Keratinocyte (primary cell): Measurements from ENCODE around the gene C8G. TPM values are rescaled to one million over a fixed set of nuclear protein-coding genes. Genes with fewer than 3 reads are reported as not detected.
A peak's percentile ranks its signal among the peaks of the same experiment; 100 is the strongest.

Experiments
- DNase-seq: peaks from one replicate; pipeline ENCODE4 v3.0.0-alpha.2; 2011; ENCODE audit warnings: low read depth, missing footprints, low spot score
- FAIRE-seq: peaks from 2 replicates; lab custom pipeline; 2011; peaks lifted over from hg19 to GRCh38; lab: Jason Lieb, UNC
- H2AFZ ChIP-seq: 2 replicates; pipeline ENCODE4 v1.6.0; 2012; ENCODE audit warnings: low read length, control low read depth, inconsistent platforms; ENCODE audit not compliant: control insufficient read depth
- H3K27ac ChIP-seq: 2 replicates; pipeline ENCODE4 v1.5.1; 2011; ENCODE audit warnings: low read length; ENCODE audit not compliant: control insufficient read depth, insufficient read depth
- H3K27me3 ChIP-seq: 3 replicates; pipeline ENCODE4 v1.6.0; 2011; ENCODE audit warnings: low read length; ENCODE audit not compliant: control insufficient read depth, insufficient read depth; ENCODE audit errors: extremely low read depth
- H3K36me3 ChIP-seq, 2 experiments: 2 replicates in 1 of 2; 3 replicates in 1 of 2; pipeline ENCODE4 v1.5.1; 2011; ENCODE audit warnings: low read length in 2 of 2, mild to moderate bottlenecking in 1 of 2; ENCODE audit not compliant: control insufficient read depth in 2 of 2, insufficient read depth in 2 of 2; ENCODE audit errors: extremely low read depth in 1 of 2
- H3K4me1 ChIP-seq: 3 replicates; pipeline ENCODE4 v1.5.1; 2011; ENCODE audit warnings: low read length; ENCODE audit not compliant: control insufficient read depth, insufficient read depth; ENCODE audit errors: extremely low read depth
- H3K4me2 ChIP-seq: 3 replicates; pipeline ENCODE4 v1.6.0; 2011; ENCODE audit warnings: low read depth, low read length; ENCODE audit not compliant: control insufficient read depth, insufficient read depth; ENCODE audit errors: extremely low read depth
- H3K4me3 ChIP-seq, 3 experiments: fragments of 200-600 bp in 1 of 3; sonication (generic) in 1 of 3; 2 replicates in 2 of 3; 3 replicates in 1 of 3; pipeline ENCODE4 v1.5.1; 2011 to 2016; ENCODE audit warnings: low read length in 3 of 3, mild to moderate bottlenecking in 3 of 3, control low read depth in 2 of 3, inconsistent platforms in 1 of 3, low read depth in 1 of 3, mixed read lengths in 1 of 3, mixed run types in 1 of 3, moderate library complexity in 1 of 3; ENCODE audit not compliant: control insufficient read depth in 2 of 3, insufficient read depth in 2 of 3; ENCODE audit errors: extremely low read depth in 1 of 3
- H3K79me2 ChIP-seq: 2 replicates; pipeline ENCODE4 v1.6.0; 2012; ENCODE audit warnings: low read length; ENCODE audit not compliant: control insufficient read depth, insufficient read depth
- H3K9ac ChIP-seq: 3 replicates; pipeline ENCODE4 v1.6.0; 2011; ENCODE audit warnings: low read length; ENCODE audit not compliant: control insufficient read depth, insufficient read depth; ENCODE audit errors: extremely low read depth
- H3K9me1 ChIP-seq: 3 replicates; pipeline ENCODE4 v1.6.0; 2011; ENCODE audit warnings: low read length; ENCODE audit not compliant: control insufficient read depth, insufficient read depth; ENCODE audit errors: extremely low read depth
- H3K9me3 ChIP-seq: 2 replicates; pipeline ENCODE4 v1.5.1; 2012; ENCODE audit warnings: low read depth, low read length; ENCODE audit not compliant: control insufficient read depth
- H4K20me1 ChIP-seq: 3 replicates; pipeline ENCODE4 v1.6.0; 2011; ENCODE audit warnings: low read length; ENCODE audit not compliant: control insufficient read depth, insufficient read depth; ENCODE audit errors: extremely low read depth
- EZH2 ChIP-seq: IDR thresholded peaks from one replicate; pipeline ENCODE4 v1.6.1; 2012; ENCODE audit warnings: inconsistent platforms, mild to moderate bottlenecking, low read length, moderate library complexity
- dilution Hi-C: fragments of 300-500 bp; cut with MboI; formaldehyde crosslinking; loops from one replicate; pipeline ENCODE4 v1.7.0; 2020; ENCODE audit warnings: low sequenced_read_pairs; ENCODE audit not compliant: extremely low pct_ligation_motif_present
- polyA plus RNA-seq, 5 experiments: library from polyadenylated mRNA; depleted of rRNA in 3 of 5; stranded (reverse) in 3 of 5; stranded (forward) in 1 of 5; unstranded in 1 of 5; fragments of >200 nt; gene quantifications; 1 replicate in 1 of 5; 2 replicates in 3 of 5; 3 replicates in 1 of 5; pipeline versions ENCODE4 v1.2.1 to v1.2.3, GENCODE V29; 2011 to 2012; ENCODE audit warnings: missing spikeins in 2 of 5, low read depth in 1 of 5, low replicate concordance in 1 of 5
- TF ChIP-seq, protein P1 (sequence below), 3 experiments: IDR thresholded peaks in 1 of 3; conservative IDR thresholded peaks in 1 of 3; optimal IDR thresholded peaks in 1 of 3; 2 replicates in 2 of 3; 3 replicates in 1 of 3; pipeline versions ENCODE3 to v1.5.1; 2011; ENCODE audit warnings: low read length in 3 of 3, mild to moderate bottlenecking in 3 of 3, moderate library complexity in 2 of 3, control low read depth in 1 of 3, inconsistent platforms in 1 of 3; ENCODE audit not compliant: insufficient read depth in 2 of 3; ENCODE audit errors: extremely low read depth in 1 of 3

C8G gene
- polyA plus RNA-seq, 1 donor (not counting 4 experiments of a cell fraction or from before 2014, with no cell fraction given), result 0.24 TPM

DNA sequence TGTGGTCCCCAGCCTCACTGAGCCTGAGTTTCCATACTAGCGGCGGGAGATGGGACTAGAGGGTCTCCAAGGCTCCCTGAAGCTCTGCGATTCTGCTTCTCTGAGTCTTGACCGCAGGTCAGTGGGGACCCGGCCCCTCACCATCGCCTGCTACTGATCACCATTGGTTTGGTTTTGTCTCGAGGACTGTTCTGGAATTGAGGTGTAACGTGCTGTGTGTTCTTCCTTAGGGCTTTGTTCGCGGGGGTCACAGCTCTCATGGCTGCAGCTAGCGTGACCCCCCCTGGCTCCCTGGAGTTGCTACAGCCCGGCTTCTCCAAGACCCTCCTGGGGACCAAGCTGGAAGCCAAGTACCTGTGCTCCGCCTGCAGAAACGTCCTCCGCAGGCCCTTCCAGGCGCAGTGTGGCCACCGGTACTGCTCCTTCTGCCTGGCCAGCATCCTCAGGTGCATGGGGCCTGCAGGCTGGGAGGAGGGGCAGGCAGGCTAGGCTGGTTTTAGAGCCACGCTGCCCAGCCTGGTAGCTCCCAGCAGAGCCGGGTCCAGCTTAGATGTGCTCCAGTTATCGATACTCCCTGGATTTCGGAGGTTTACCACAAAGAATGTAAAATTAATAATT is 46.5 kb upstream of the C8G start:
- no peak overlapping the region for H3K9ac ChIP-seq
- TF ChIP-seq, protein P1, sequence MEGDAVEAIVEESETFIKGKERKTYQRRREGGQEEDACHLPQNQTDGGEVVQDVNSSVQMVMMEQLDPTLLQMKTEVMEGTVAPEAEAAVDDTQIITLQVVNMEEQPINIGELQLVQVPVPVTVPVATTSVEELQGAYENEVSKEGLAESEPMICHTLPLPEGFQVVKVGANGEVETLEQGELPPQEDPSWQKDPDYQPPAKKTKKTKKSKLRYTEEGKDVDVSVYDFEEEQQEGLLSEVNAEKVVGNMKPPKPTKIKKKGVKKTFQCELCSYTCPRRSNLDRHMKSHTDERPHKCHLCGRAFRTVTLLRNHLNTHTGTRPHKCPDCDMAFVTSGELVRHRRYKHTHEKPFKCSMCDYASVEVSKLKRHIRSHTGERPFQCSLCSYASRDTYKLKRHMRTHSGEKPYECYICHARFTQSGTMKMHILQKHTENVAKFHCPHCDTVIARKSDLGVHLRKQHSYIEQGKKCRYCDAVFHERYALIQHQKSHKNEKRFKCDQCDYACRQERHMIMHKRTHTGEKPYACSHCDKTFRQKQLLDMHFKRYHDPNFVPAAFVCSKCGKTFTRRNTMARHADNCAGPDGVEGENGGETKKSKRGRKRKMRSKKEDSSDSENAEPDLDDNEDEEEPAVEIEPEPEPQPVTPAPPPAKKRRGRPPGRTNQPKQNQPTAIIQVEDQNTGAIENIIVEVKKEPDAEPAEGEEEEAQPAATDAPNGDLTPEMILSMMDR (optimal IDR thresholded peaks at IDR 0.05 in 1 of 3, IDR thresholded peaks at IDR 0.05 in 1 of 3, conservative IDR thresholded peaks at IDR 0.05 in 1 of 3; ENCODE audit: extremely low read depth in 1 of 3, insufficient read depth in 2 of 3, low read length in 3 of 3), result no peak
- TF ChIP-seq EZH2, result no peak
- H3K27me3 ChIP-seq, result no peaks in the 10 kb centered on the region
- no peak overlapping the region for H3K27ac ChIP-seq
- dilution Hi-C loops, result no loop called here
- no peak overlapping the region for H2AFZ ChIP-seq
- no peak overlapping the region for H3K4me3 ChIP-seq
- no peaks in the 10 kb centered on the region for H4K20me1 ChIP-seq
- H3K4me1 ChIP-seq, result peaks cover 47% of the 10 kb centered on the region
- no peaks in the 10 kb centered on the region for H3K9me3 ChIP-seq
- FAIRE-seq (no peak), DNase-seq (no peak)
- peaks cover 47% of the 10 kb centered on the region for H3K79me2 ChIP-seq
- no peak overlapping the region for H3K4me2 ChIP-seq
- peaks cover 14 to 24% of the 10 kb centered on the region in 2 experiments for H3K36me3 ChIP-seq
- H3K9me1 ChIP-seq, result no peaks in the 10 kb centered on the region

DNA sequence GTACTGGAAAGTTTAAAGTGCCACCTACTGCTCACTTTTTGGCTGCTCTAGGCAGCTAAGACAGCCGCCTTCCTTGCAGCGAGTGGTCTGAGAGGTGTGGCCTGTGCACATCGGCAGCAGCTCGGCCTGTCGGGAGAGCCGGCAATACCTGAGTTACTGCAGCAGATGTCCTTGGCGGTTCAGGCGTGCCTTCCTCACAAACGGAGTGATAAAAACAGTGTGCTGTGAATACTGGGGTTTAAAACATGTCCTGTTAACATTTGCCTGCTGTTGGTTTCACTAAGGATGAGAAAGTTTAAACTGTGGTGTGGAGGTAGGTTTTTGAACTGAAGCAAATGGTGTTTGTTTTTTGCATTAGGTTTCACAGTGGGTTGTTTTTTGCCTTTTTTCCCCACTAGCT is 45.8 kb upstream of the C8G start:
- Histone ChIP-seq H3K9me3 (no peaks in the 10 kb centered on the region), H3K36me3 (peaks cover 14 to 25% of the 10 kb centered on the region in 2 experiments), H3K9me1 (no peaks in the 10 kb centered on the region), H3K4me2 (no peak overlapping the region), H3K79me2 (peaks cover 45% of the 10 kb centered on the region), H3K27me3 (no peaks in the 10 kb centered on the region), H2AFZ (no peak overlapping the region), H3K9ac (no peak overlapping the region), H3K27ac (peak overlapping the region; percentile 2), H3K4me1 (peaks cover 47% of the 10 kb centered on the region), H3K4me3 (no peak overlapping the region), H4K20me1 (no peaks in the 10 kb centered on the region)
- FAIRE-seq (no peak), DNase-seq (no peak)
- dilution Hi-C loops, result no loop called here
- no peak for TF ChIP-seq EZH2
- TF ChIP-seq, protein P1 (optimal IDR thresholded peaks at IDR 0.05 in 1 of 3, IDR thresholded peaks at IDR 0.05 in 1 of 3, conservative IDR thresholded peaks at IDR 0.05 in 1 of 3; ENCODE audit: extremely low read depth in 1 of 3, insufficient read depth in 2 of 3, low read length in 3 of 3), result peak in 1 of 3 experiments; percentile 17
